Raji (cell line): ENCODE measurements around the gene ABLIM2.

Experiments used
- POLR2A ChIP-seq: IDR thresholded peaks from 2 replicates; pipeline ENCODE4 v1.6.1; 2011; ENCODE audit warnings: low read depth, low read length, control low read depth; ENCODE audit not compliant: insufficient read depth

Gene ABLIM2

GRCh38 chr4:8171266-8171665 is 12.7 kb upstream of the ABLIM2 start:
- no peak for TF ChIP-seq POLR2A

GRCh38 chr4:8170341-8170740 is 11.7 kb upstream of the ABLIM2 start:
- no peak for TF ChIP-seq POLR2A

GRCh38 chr4:8169763-8170162 is 11.2 kb upstream of the ABLIM2 start:
- no peak for TF ChIP-seq POLR2A

- TF ChIP-seq POLR2A = no peak
These were observed 10.4 kb upstream of the ABLIM2 start for GRCh38 chr4:8168832-8169598.

GRCh38 chr4:8168232-8168631 is 9.6 kb upstream of the ABLIM2 start:
- TF ChIP-seq POLR2A = no peak

GRCh38 chr4:8167815-8168214 is 9.2 kb upstream of the ABLIM2 start:
- TF ChIP-seq POLR2A = no peak

- no peak for TF ChIP-seq POLR2A
These were observed 8.7 kb upstream of the ABLIM2 start for GRCh38 chr4:8167291-8167690.

GRCh38 chr4:8165374-8165896 is 6.8 kb upstream of the ABLIM2 start:
- TF ChIP-seq POLR2A = no peak

GRCh38 chr4:8164687-8165086 is 6.1 kb upstream of the ABLIM2 start:
- no peak for TF ChIP-seq POLR2A

GRCh38 chr4:8164194-8164565 is 5.6 kb upstream of the ABLIM2 start:
- TF ChIP-seq POLR2A = no peak

GRCh38 chr4:8163436-8164193 is 5.0 kb upstream of the ABLIM2 start:
- no peak for TF ChIP-seq POLR2A

- no peak for TF ChIP-seq POLR2A
These were observed 4.4 kb upstream of the ABLIM2 start for GRCh38 chr4:8163026-8163425.

- TF ChIP-seq POLR2A = no peak
These were observed 4.0 kb upstream of the ABLIM2 start for GRCh38 chr4:8162625-8163024.

GRCh38 chr4:8160572-8160971 is 2.0 kb upstream of the ABLIM2 start:
- no peak for TF ChIP-seq POLR2A

- no peak for TF ChIP-seq POLR2A
These were observed 1.6 kb upstream of the ABLIM2 start for GRCh38 chr4:8160233-8160560.

- TF ChIP-seq POLR2A = no peak
These were observed 1.1 kb upstream of the ABLIM2 start for GRCh38 chr4:8159537-8160232.

GRCh38 chr4:8157944-8158709 is 486 bp downstream of the ABLIM2 start:
- no peak for TF ChIP-seq POLR2A
